ENCODE results near the gene MBNL2.

MBNL2 gene

DNA sequence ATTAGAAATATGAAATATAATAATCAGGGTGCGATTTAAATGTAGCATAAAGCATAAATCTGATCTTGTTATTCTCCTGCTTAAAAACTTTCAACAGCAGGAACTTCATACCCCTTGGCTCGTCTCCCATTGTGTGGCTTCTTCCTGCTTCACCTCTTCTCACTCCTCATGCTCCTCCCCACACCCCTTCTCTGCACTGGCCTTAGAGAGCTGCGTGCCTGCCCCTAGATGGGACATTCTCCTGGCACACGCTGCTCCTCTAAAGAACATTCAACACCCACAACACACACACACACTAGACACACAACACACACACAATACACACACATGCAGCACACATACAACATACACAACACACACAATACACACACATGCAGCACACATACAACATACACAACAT is 107.2 kb downstream of the MBNL2 start:
- Histone ChIP-seq H3K4me1 (peaks cover 4% of the 10 kb centered on the region), H3K36me3 (no peaks in the 10 kb centered on the region), H3K27me3 (no peaks in the 10 kb centered on the region), H3K4me3 (ENCODE audit: low read depth, low read length) (no peak overlapping the region), H3K9me3 (no peaks in the 10 kb centered on the region)
- TF ChIP-seq, protein P1, sequence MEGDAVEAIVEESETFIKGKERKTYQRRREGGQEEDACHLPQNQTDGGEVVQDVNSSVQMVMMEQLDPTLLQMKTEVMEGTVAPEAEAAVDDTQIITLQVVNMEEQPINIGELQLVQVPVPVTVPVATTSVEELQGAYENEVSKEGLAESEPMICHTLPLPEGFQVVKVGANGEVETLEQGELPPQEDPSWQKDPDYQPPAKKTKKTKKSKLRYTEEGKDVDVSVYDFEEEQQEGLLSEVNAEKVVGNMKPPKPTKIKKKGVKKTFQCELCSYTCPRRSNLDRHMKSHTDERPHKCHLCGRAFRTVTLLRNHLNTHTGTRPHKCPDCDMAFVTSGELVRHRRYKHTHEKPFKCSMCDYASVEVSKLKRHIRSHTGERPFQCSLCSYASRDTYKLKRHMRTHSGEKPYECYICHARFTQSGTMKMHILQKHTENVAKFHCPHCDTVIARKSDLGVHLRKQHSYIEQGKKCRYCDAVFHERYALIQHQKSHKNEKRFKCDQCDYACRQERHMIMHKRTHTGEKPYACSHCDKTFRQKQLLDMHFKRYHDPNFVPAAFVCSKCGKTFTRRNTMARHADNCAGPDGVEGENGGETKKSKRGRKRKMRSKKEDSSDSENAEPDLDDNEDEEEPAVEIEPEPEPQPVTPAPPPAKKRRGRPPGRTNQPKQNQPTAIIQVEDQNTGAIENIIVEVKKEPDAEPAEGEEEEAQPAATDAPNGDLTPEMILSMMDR (IDR thresholded peaks at IDR 0.05; ENCODE audit: low read depth, low read length), result no peak
- no peak for DNase-seq

DNA sequence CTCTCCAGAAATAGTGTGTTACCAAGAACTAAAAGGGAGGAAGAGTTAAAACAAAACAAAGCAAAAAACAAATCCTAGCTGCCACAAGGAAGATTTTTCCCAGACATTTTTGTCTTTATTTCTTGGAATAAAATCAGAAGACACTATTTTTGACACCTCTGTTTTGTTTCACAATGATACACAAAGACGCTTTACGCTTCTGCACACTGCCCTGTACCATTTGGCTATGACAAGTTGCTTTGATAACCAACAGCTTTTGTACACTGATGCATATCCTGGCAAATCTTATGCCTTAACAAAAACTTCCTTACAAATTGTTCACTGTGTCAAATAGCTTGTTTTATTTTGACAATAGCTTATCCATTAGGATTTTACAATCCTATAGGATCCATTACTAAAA is 108.3 kb downstream of the MBNL2 start:
- peaks cover 7% of the 10 kb centered on the region for H3K4me1 ChIP-seq
- peaks cover 3% of the 10 kb centered on the region; the same call in 1 of the 2 replicates for H3K36me3 ChIP-seq
- DNase-seq, result no peak
- no peaks in the 10 kb centered on the region for H3K9me3 ChIP-seq
- H3K27me3 ChIP-seq, result no peaks in the 10 kb centered on the region
- H3K4me3 ChIP-seq (ENCODE audit: low read depth, low read length), result no peak overlapping the region
- TF ChIP-seq, protein P1 (IDR thresholded peaks at IDR 0.05; ENCODE audit: low read depth, low read length), result no peak

DNA sequence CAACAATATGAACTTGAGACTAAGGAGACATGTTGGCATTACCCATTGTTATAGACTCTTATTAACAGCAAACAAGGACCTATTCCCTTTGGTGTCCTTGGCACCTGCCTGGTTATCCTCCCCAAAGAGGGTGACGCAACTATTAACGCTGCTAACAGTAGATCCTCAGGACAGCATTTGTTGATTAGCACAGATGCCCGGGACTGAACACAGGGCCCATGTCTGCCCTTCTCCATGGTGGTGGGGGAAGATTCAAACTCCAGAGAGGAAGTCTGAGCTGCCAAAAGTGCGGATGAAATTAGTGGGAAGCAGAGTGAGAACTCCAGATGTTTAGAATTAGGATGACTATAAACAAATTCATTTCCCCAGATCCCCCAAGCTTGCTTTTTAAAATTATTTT is 110.6 kb downstream of the MBNL2 start:
- H3K27me3 ChIP-seq, result no peaks in the 10 kb centered on the region
- H3K36me3 ChIP-seq, result peaks cover 3% of the 10 kb centered on the region
- DNase-seq, result no peak
- peaks cover 9% of the 10 kb centered on the region for H3K4me1 ChIP-seq
- TF ChIP-seq, protein P1 (IDR thresholded peaks at IDR 0.05; ENCODE audit: low read depth, low read length), result no peak
- no peak overlapping the region for H3K4me3 ChIP-seq (ENCODE audit: low read depth, low read length)
- H3K9me3 ChIP-seq, result no peaks in the 10 kb centered on the region

GRCh38 chr13:97333983-97334382 is 111.8 kb downstream of the MBNL2 start:
- Histone ChIP-seq H3K9me3 (no peaks in the 10 kb centered on the region), H3K4me1 (peaks cover 9% of the 10 kb centered on the region), H3K36me3 (peaks cover 3% of the 10 kb centered on the region), H3K27me3 (no peaks in the 10 kb centered on the region), H3K4me3 (ENCODE audit: low read depth, low read length) (no peak overlapping the region)
- no peak for DNase-seq
- TF ChIP-seq, protein P1 (IDR thresholded peaks at IDR 0.05; ENCODE audit: low read depth, low read length), result no peak

DNA sequence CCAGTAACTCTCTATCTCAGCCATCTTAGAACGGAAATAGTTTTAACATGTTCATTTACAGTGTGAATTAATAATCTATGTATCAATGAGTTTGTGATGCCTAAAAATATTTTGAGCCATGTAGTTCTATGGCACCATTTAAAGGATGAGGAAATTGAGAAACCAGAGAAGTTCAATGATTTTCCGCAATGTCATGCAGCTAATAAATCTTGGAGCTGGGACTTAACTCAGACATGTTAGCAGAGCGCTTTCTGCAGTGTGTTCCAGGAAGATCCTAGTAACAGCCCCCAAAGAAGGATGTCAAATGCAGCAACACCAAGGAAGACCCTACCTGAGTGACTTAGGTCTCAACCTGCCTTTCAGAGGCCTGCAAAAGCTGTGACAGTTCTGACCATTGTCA is 112.6 kb downstream of the MBNL2 start:
- H3K9me3 ChIP-seq, result no peaks in the 10 kb centered on the region
- no peaks in the 10 kb centered on the region for H3K27me3 ChIP-seq
- peaks cover 3% of the 10 kb centered on the region for H3K36me3 ChIP-seq
- no peak overlapping the region for H3K4me3 ChIP-seq (ENCODE audit: low read depth, low read length)
- peaks cover 9% of the 10 kb centered on the region for H3K4me1 ChIP-seq
- TF ChIP-seq, protein P1 (IDR thresholded peaks at IDR 0.05; ENCODE audit: low read depth, low read length), result no peak
- DNase-seq, result no peak

DNA sequence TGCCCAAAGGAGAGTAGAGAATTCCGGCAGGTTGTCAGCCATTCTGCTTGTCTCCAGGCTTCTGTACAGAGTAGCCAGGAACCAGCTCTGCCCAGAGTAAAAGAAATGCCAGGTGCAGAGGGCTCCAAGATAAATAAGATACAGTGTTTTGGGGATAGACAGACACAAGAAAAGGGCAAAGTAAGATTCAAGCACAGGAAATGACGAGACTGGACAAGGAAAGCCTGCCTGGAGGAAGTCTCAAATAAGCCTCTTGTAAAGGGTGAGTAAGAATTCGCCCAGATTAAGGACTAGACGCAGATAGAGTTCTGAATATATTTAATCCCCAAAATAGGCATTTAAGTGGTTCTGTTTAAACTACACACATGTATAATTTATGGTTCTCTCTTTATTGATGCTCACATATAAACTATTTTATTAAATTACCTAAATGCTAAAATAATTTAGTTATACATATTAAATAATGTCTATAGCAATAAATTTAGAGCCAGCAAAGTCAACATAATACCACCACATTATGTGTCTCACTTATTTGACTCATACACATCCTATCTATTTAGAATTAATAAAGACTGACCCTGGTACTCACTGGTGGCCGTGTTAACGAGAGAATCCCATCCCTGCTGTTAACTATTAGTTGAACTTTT is 113.5 kb downstream of the MBNL2 start:
- no peak for DNase-seq
- TF ChIP-seq, protein P1 (IDR thresholded peaks at IDR 0.05; ENCODE audit: low read depth, low read length), result no peak
- H3K36me3 ChIP-seq, result peaks cover 3% of the 10 kb centered on the region

More for the DNA sequence above, 113.5 kb downstream of the MBNL2 start:
- Histone ChIP-seq H3K9me3 (no peaks in the 10 kb centered on the region), H3K4me1 (peaks cover 9% of the 10 kb centered on the region), H3K27me3 (no peaks in the 10 kb centered on the region), H3K4me3 (ENCODE audit: low read depth, low read length) (no peak overlapping the region)
